ENCODE measurements around the gene HSD17B8. TPM values are rescaled to one million over a fixed set of nuclear protein-coding genes. Genes with fewer than 3 reads are reported as not detected.

HSD17B8 gene
- 9.9 TPM for polyA plus RNA-seq (2012; ENCODE audit: insufficient read depth, insufficient read length, low read depth)

- no peaks in the 10 kb centered on the region; the same call in 1 of the 2 replicates for H3K4me1 ChIP-seq
- H3K36me3 ChIP-seq = peaks cover 23% of the 10 kb centered on the region
- TF ChIP-seq CTCF (IDR thresholded peaks at IDR 0.05; ENCODE audit: low read depth, low read length) = no peak
- peak within 1 kb of the TSS; percentile 69 for H3K4me3 ChIP-seq (ENCODE audit: low read depth, low read length)
- H3K27me3 ChIP-seq = no peaks in the 10 kb centered on the region
- no peaks in the 10 kb centered on the region for H3K9me3 ChIP-seq
- peak; percentile 98 for DNase-seq
These were observed at the start of gene HSD17B8 for GRCh38 chr6:33204415-33205190. Gene HSD17B8 (plus strand): TSS chr6:33204655. CDS start chr6:33204669, 14 bp downstream.

GRCh38 chr6:33156561-33156960 lies 47.9 kb upstream of the HSD17B8 start:
- peaks cover 3% of the 10 kb centered on the region for H3K27me3 ChIP-seq
- H3K4me1 ChIP-seq = no peaks in the 10 kb centered on the region
- H3K4me3 ChIP-seq (ENCODE audit: low read depth, low read length) = no peak overlapping the region
- H3K9me3 ChIP-seq = no peaks in the 10 kb centered on the region
- DNase-seq = no peak
- no peak for TF ChIP-seq CTCF (IDR thresholded peaks at IDR 0.05; ENCODE audit: low read depth, low read length)
- H3K36me3 ChIP-seq = no peaks in the 10 kb centered on the region

GRCh38 chr6:33156964-33157363 lies 47.5 kb upstream of the HSD17B8 start:
- TF ChIP-seq CTCF (IDR thresholded peaks at IDR 0.05; ENCODE audit: low read depth, low read length) = no peak

GRCh38 chr6:33160096-33160495 lies 44.4 kb upstream of the HSD17B8 start:
- TF ChIP-seq CTCF (IDR thresholded peaks at IDR 0.05; ENCODE audit: low read depth, low read length) = no peak
- Histone ChIP-seq H3K36me3 (no peaks in the 10 kb centered on the region), H3K4me1 (no peaks in the 10 kb centered on the region), H3K4me3 (ENCODE audit: low read depth, low read length) (no peak overlapping the region), H3K27me3 (no peaks in the 10 kb centered on the region), H3K9me3 (no peaks in the 10 kb centered on the region)
- DNase-seq = no peak

More at GRCh38 chr6:33156964-33157363, 47.5 kb upstream of the HSD17B8 start:
- no peaks in the 10 kb centered on the region for H3K9me3 ChIP-seq
- no peak overlapping the region for H3K4me3 ChIP-seq (ENCODE audit: low read depth, low read length)
- peaks cover 3% of the 10 kb centered on the region; the same call in 1 of the 2 replicates for H3K27me3 ChIP-seq
- no peaks in the 10 kb centered on the region for H3K36me3 ChIP-seq
- no peaks in the 10 kb centered on the region for H3K4me1 ChIP-seq
- DNase-seq = no peak

GRCh38 chr6:33160728-33161344 lies 43.6 kb upstream of the HSD17B8 start:
- no peak for DNase-seq
- TF ChIP-seq CTCF (IDR thresholded peaks at IDR 0.05; ENCODE audit: low read depth, low read length) = no peak
- H3K27me3 ChIP-seq = no peaks in the 10 kb centered on the region
- no peak overlapping the region for H3K4me3 ChIP-seq (ENCODE audit: low read depth, low read length)
- H3K9me3 ChIP-seq = no peaks in the 10 kb centered on the region
- no peaks in the 10 kb centered on the region for H3K4me1 ChIP-seq
- H3K36me3 ChIP-seq = no peaks in the 10 kb centered on the region
